Mucosa of rectum (tissue), 2 donors: ENCODE measurements around the gene CDC27.
"Not testable (repeated sequence)": the region's sequence is repeated elsewhere in the genome, so short reads cannot be mapped to it uniquely, and the experiment has no call there.

Experiments used
- H3K27ac ChIP-seq, 2 donors: one replicate each; pipeline ENCODE4 v1.7.0; 2013; ENCODE audit warnings: inconsistent platforms in 2 of 2, low read depth in 2 of 2, low read length in 2 of 2
- H3K27me3 ChIP-seq, 2 donors: one replicate each; pipeline ENCODE4 v1.7.0; 2013; ENCODE audit warnings: low read length in 2 of 2; ENCODE audit not compliant: control insufficient read depth in 2 of 2, insufficient read depth in 2 of 2
- H3K36me3 ChIP-seq, 2 donors: one replicate each; pipeline ENCODE4 v1.7.0; 2013; ENCODE audit warnings: low read length in 2 of 2; ENCODE audit not compliant: control insufficient read depth in 2 of 2, insufficient read depth in 2 of 2
- H3K4me1 ChIP-seq, 2 donors: one replicate each; pipeline ENCODE4 v1.7.0; 2013; ENCODE audit warnings: low read length in 2 of 2, mild to moderate bottlenecking in 1 of 2; ENCODE audit not compliant: control insufficient read depth in 2 of 2, insufficient read depth in 2 of 2
- H3K4me3 ChIP-seq, 2 donors: one replicate each; pipeline ENCODE4 v1.7.0; 2013; ENCODE audit warnings: low read length in 2 of 2
- H3K9ac ChIP-seq, 2 donors: one replicate each; pipeline ENCODE4 v1.7.0; 2013; ENCODE audit warnings: low read length in 2 of 2, low read depth in 1 of 2, mild to moderate bottlenecking in 1 of 2
- H3K9me3 ChIP-seq, 2 donors: one replicate each; pipeline ENCODE4 v1.7.0; 2013; ENCODE audit warnings: low read length in 2 of 2; ENCODE audit not compliant: control insufficient read depth in 2 of 2
- donor health status: healthy.
- donor health status: Normal muscosa, but diverticular disease.

Gene CDC27

DNA sequence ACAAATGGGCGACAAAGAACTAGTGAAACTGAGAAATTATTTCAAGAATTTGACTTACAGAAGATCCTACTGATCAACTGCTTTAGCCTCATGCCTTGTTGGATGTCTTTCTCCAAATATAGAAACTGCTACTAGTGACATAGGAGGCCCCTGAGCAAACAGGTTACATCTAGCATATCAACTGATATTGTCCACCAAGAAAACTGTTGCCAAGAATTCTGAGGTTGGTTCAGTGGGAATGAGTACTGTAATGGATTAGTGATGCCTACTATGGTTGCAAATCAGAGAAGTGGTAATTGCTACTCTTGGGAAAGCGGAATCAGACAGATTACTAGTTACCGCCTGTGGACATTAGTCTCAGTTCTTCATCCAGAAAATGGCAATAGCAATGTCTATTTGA, 10.0 kb downstream of the CDC27 start:
- no peak overlapping the region for H3K9ac ChIP-seq
- H3K36me3 ChIP-seq, result peaks cover 0 to 24% of the 10 kb centered on the region in 2 donors
- H3K4me1 ChIP-seq, result no peaks in the 10 kb centered on the region
- no peaks in the 10 kb centered on the region for H3K9me3 ChIP-seq
- H3K4me3 ChIP-seq, result no peak overlapping the region
- H3K27ac ChIP-seq, result no peak overlapping the region
- no peaks in the 10 kb centered on the region for H3K27me3 ChIP-seq

DNA sequence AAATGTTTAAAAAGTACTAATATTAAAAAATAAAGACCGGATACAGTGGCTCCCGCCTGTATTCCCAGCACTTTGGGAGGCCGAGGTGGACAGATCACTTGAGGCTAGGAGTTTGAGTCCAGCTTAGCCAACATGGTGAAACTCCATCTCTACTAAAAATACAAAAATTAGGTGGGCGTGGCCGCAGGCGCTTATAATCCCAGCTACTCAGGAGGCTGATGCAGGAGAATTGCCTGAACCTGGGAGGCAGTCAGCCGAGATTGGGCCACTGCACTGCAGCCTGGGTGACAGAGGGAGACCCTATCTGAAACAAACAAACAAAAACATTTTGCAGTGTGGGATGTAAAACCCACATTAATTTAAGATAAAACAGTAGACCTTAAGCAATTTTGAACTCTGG, 11.8 kb downstream of the CDC27 start:
- Histone ChIP-seq H3K9me3 (no peaks in the 10 kb centered on the region), H3K4me1 (no peaks in the 10 kb centered on the region), H3K9ac (no peak overlapping the region), H3K4me3 (no peak overlapping the region), H3K36me3 (peaks cover 0 to 24% of the 10 kb centered on the region in 2 donors), H3K27ac (no peak overlapping the region), H3K27me3 (no peaks in the 10 kb centered on the region)

DNA sequence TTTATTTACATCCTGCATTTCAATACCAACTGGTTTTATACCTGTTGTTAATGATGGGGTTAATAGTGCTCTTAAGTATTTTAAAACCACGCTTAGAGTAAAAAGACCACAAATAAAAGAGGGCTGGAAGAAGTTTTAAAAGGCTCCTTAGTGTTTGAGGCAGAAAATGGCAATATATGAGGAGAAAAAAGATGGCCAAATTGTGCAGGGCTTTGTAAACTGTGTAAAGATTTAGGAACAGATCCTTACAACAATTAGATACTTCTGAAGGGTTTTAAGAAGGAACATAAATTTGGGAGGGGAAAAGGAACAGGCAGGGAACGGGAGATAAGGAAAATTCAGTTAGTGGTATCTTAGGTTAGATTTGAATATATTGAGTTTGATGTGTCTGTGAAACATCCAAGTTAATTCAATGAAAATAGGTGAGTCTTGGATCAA, 12.7 kb downstream of the CDC27 start:
- Histone ChIP-seq H3K9ac (no peak overlapping the region), H3K27me3 (no peaks in the 10 kb centered on the region), H3K4me1 (no peaks in the 10 kb centered on the region), H3K36me3 (peaks cover 0 to 24% of the 10 kb centered on the region in 2 donors), H3K4me3 (no peak overlapping the region), H3K27ac (no peak overlapping the region), H3K9me3 (no peaks in the 10 kb centered on the region)

DNA sequence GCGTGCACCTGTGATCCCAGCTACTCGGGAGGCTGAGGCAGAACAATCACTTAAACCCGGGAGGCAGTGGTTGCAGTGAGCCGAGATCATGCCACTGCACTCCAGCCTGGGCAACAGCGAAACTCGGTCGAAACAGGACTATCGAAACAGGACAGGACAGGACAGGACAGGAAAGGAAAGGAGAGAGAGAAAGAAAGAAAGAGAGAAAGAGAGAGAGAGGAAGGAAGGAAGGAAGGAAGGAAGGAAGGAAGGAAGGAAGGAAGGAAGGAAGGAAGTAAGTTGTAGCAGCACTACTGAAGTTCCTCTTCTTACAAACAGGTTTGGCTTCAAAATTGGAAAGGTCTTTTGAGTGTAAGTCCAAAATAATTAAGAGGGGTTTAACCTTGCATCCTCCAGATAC, 14.3 kb downstream of the CDC27 start:
- H3K9me3 ChIP-seq, H3K27me3 ChIP-seq, H3K4me1 ChIP-seq, H3K27ac ChIP-seq, H3K9ac ChIP-seq, H3K4me3 ChIP-seq: not testable (repeated sequence)
- H3K36me3 ChIP-seq, result peaks cover 2 to 15% of the 10 kb centered on the region in 2 donors

DNA sequence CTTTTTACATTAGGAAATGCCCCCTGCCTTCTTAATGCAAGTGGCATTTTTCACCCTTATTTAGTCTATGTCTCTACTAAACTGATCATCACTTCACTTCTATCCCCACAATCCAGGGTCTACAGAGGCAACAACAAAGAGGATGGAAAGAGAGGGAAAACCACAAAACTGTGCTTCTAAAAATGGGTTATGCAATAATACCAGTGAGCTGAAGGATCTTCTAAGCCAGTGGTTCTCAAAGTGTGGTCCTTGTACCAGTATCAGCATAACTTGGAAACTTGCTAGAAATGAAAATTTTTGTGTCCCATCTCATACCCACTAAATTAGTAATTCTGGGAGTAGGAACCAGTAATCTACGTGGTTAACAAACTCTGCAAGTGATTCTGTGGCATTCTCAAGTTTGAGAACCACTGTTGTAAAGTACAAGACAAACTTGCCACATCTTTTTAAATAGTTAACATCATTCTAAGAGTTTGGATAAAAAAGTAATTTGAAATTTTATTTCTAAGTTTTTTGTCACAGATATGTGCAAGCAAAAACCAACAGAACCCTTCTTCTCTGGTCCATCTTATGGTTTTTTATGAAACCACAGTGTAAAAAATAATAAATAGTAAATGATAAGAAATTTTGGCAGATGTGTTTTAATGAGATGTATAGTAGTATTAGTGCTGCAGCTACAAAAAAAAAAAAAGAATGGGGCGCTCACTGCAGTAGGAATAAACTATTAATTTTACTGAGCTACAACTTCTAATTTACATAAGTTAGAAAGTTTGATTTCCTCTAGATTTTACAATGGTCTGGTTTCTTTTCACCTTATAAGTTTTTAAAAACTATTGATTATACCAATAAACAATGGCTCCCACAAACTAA, 16.2 kb downstream of the CDC27 start:
- Histone ChIP-seq H3K36me3 (peaks cover 9 to 14% of the 10 kb centered on the region in 2 donors), H3K27me3 (no peaks in the 10 kb centered on the region), H3K9ac (no peak overlapping the region), H3K9me3 (no peaks in the 10 kb centered on the region), H3K27ac (no peak overlapping the region), H3K4me1 (no peaks in the 10 kb centered on the region), H3K4me3 (no peak overlapping the region)

DNA sequence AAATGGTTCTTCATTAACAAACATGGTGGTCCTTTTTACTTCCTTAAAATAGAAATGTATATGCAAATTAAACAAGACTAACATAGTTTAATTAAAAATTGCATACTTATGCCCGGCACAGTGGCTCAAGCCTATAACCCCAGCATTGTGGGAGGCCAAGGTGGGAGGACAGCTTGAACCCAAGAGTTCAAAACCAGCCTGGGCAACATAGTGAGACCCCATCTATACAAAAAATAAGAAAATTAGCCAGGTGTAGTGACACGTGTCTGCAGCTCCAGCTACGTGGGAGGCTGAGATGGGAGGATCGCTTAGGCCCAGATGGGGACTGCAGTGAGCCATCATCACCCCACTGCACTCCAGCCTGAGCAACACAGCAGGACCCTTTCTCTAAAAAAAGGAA, 18.4 kb downstream of the CDC27 start:
- Histone ChIP-seq H3K27me3 (no peaks in the 10 kb centered on the region), H3K4me1 (no peaks in the 10 kb centered on the region), H3K36me3 (peaks cover 13 to 15% of the 10 kb centered on the region in 2 donors), H3K27ac (no peak overlapping the region), H3K9me3 (no peaks in the 10 kb centered on the region), H3K4me3 (no peak overlapping the region), H3K9ac (no peak overlapping the region)

DNA sequence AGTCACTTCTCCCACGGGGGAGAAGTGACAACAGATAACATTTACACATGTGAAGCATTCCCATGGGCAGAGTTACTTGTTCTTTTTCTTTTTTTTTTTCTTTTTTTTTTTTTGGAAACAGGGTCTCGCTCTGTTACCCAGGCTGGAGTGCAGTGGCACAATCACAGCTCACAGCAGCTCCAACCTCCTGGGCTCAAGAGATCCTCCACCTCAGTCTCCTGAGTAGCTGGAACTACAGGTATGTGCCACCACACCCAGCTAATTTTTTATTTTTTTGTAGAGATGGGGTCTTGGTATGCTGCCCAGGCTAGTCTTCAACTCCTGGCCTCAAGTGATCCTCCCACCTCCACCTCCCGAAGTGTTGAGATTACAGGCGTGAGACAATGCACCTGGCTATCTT, 20.2 kb downstream of the CDC27 start:
- not testable (repeated sequence) for H3K9me3 ChIP-seq, H3K9ac ChIP-seq, H3K4me3 ChIP-seq, H3K4me1 ChIP-seq, H3K27ac ChIP-seq, H3K27me3 ChIP-seq
- H3K36me3 ChIP-seq, result peaks cover 10 to 15% of the 10 kb centered on the region in 2 donors

DNA sequence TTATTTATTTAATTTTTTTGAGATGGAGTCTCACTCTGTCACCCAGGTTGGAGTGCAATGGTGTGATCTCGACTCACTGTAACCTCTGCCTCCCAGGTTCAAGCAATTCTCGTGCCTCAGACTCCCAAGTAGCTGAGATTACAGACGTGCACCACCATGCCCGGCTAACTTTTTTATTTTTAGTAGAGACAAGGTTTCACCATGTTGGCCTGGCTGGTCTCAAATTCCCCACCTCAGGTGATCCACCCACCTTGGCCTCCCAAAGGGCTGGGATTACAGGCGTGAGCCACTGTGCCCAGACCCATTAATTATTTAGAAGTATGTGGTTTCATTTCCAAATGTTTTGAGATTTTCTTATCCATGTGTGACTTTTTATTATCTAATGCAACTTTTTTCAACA, 22.2 kb downstream of the CDC27 start:
- not testable (repeated sequence) for H3K27me3 ChIP-seq, H3K4me3 ChIP-seq, H3K4me1 ChIP-seq, H3K9me3 ChIP-seq, H3K27ac ChIP-seq, H3K9ac ChIP-seq
- H3K36me3 ChIP-seq, result peaks cover 10 to 15% of the 10 kb centered on the region in 2 donors

DNA sequence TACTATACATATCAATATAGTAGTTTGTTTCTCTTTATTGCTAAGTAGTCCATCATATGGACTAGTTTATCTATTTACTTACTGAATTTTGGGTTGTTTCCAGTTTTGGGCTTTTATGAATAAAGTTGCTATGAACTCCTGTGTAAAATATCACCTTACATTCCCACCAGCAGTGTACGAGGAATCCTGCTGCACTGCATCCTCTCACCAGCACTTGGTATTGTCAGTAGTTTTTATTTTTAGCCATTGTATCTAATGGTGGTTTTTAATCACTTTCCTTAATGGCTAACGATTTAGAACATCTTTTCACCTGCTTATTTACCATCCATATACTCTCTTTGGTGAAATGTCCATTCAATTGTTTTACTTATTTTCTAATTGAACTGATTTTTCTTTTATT, 24.0 kb downstream of the CDC27 start:
- H3K27ac ChIP-seq, result no peak overlapping the region

DNA sequence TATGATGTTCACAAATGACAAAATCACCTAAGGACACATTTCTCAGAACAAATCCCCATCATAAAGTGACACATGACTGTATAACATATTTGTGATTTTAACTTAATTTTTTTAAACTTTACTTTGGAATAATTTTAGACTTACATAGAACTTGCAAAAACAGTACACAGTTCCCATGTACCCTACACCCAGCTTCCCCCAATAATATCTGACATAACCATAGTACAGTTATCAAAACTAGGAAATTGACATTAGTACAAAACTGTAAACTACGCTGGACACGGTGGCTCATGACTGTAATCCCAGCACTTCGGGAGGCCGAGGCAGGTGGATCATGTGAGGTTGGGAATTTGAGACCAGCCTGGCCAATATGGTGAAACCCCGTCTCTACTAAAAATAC, 24.8 kb downstream of the CDC27 start:
- Histone ChIP-seq H3K9ac (no peak overlapping the region), H3K27me3 (no peaks in the 10 kb centered on the region), H3K27ac (no peak overlapping the region), H3K9me3 (no peaks in the 10 kb centered on the region), H3K4me1 (no peaks in the 10 kb centered on the region), H3K36me3 (peaks cover 16 to 21% of the 10 kb centered on the region in 2 donors), H3K4me3 (no peak overlapping the region)

More for the DNA sequence above, 24.0 kb downstream of the CDC27 start:
- Histone ChIP-seq H3K9me3 (no peaks in the 10 kb centered on the region), H3K36me3 (peaks cover 13 to 20% of the 10 kb centered on the region in 2 donors), H3K9ac (no peak overlapping the region), H3K27me3 (no peaks in the 10 kb centered on the region), H3K4me1 (no peaks in the 10 kb centered on the region), H3K4me3 (no peak overlapping the region)
